Muscle layer of colon (tissue), 2 donors: Measurements from ENCODE around the gene KMT5B.
A peak's percentile ranks its signal among the peaks of the same experiment; 100 is the strongest.

Source experiments
- H3K27ac ChIP-seq: one replicate; pipeline ENCODE4 v1.7.0; 2013; ENCODE audit warnings: low read depth, mild to moderate bottlenecking, low read length, moderate library complexity
- H3K27me3 ChIP-seq, 2 donors: one replicate each; pipeline ENCODE4 v1.7.0; 2013; ENCODE audit warnings: low read length in 2 of 2, mild to moderate bottlenecking in 2 of 2; ENCODE audit not compliant: insufficient read depth in 2 of 2, control insufficient read depth in 1 of 2
- H3K36me3 ChIP-seq: one replicate; pipeline ENCODE4 v1.7.0; 2013; ENCODE audit warnings: mild to moderate bottlenecking, low read length; ENCODE audit not compliant: insufficient read depth
- H3K4me1 ChIP-seq: one replicate; pipeline ENCODE4 v1.7.0; 2013; ENCODE audit warnings: mild to moderate bottlenecking, low read length; ENCODE audit not compliant: insufficient read depth
- H3K4me3 ChIP-seq, 2 donors: one replicate each; pipeline ENCODE4 v1.7.0; 2013; ENCODE audit warnings: low read length in 2 of 2, low read depth in 1 of 2, mild to moderate bottlenecking in 1 of 2, moderate library complexity in 1 of 2
- H3K9ac ChIP-seq: one replicate; pipeline ENCODE4 v1.7.0; 2013; ENCODE audit warnings: low read length
- H3K9me3 ChIP-seq: one replicate; pipeline ENCODE4 v1.7.0; 2013; ENCODE audit warnings: mild to moderate bottlenecking, low read length
- donor health status: abdominal sarcoma.
- donor health status: Adenocarcinoma of cecum.

The KMT5B gene

DNA sequence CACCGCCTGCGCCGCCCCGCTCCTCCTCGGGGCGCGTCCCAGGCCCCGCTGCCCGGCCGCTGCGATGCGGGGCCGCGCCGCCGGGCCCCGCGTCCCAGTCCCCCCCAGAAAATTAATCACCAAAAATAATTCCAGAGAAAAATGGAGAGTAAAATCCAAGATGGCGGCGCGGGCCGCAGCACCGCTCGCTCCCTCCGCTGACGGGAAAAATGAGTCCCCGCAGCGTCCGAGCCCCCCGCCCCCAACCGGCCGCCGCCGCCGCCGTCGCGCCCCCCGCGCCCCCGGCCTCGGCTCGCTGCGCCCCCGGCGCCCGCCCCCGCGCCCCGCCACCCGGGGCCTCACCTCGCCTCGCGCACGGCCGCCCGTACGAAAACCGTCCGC, at the start of gene KMT5B:
KMT5B (minus strand) TSS at position 162 of the 381 bp plus-strand sequence. CDS start 23,220 bp downstream, outside the sequence.
- H3K36me3 ChIP-seq = no peaks in the 10 kb centered on the region
- no peaks in the 10 kb centered on the region for H3K9me3 ChIP-seq
- H3K4me3 ChIP-seq = peak within 1 kb of the TSS; percentile 86 to 93
- no peaks in the 10 kb centered on the region for H3K27me3 ChIP-seq
- H3K27ac ChIP-seq = peak within 1 kb of the TSS; percentile 98
- peaks cover 37% of the 10 kb centered on the region for H3K4me1 ChIP-seq
- peak within 1 kb of the TSS; percentile 61 for H3K9ac ChIP-seq

DNA sequence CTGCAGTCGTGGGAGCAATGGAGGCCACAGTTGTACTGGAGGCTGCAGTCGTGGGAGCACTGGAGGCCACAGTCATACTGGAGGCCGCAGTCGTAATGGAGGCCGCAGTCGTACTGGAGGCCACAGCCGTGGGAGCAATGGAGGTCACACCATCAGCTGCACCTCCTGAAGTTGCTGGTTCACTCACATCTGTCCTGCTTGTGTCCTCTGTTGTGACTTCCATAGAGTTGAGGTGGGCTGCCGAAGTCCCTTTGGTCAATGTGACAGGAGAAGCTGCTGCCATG, 49.4 kb upstream of the KMT5B start:
- H3K36me3 ChIP-seq = peaks cover 54% of the 10 kb centered on the region
- H3K4me3 ChIP-seq = no peak overlapping the region
- no peak overlapping the region for H3K27ac ChIP-seq
- no peak overlapping the region for H3K9ac ChIP-seq
- peaks cover 4% of the 10 kb centered on the region for H3K4me1 ChIP-seq
- no peaks in the 10 kb centered on the region for H3K9me3 ChIP-seq
- H3K27me3 ChIP-seq = no peaks in the 10 kb centered on the region

DNA sequence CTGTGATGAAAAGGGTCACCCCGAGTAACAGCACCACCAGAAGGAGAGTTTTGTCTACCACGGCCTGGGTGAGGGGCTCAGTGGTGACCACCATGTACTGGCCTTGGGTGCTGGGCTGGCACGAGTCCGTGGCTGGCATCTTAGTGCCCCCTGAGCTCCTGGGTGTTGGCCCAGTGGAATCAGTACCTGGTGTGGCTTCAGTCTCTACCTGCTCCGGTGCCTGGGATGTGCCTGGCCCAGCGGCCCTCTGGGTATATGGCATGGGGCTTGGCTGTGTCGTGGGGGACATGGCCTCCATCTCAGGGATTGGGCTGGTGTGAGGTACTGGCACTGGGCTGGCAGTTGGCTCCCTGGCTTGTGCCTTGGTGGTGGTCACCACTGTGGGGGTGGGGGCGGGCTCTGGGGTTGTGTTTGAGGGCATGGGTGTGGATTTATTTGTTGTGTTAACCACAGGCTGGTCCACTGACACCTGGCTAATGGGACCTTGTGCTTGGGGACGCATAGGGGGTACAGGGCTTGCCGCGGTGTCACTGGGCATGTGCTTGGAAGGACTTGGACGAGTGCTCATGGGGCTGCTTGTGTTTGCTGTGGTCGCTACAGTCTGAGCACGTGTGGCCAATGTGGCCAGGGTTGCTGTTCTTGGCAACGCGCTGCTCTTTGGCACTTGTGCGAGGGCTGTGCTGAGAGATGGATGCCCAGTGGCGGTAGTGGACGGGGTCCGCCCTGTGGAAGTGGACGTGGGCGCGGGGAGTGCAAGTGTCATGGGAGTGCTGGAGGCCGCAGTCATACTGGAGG, 48.9 kb upstream of the KMT5B start:
- H3K27ac ChIP-seq = no peak overlapping the region
- no peaks in the 10 kb centered on the region for H3K27me3 ChIP-seq
- no peak overlapping the region for H3K4me3 ChIP-seq
- no peak overlapping the region for H3K9ac ChIP-seq
- H3K4me1 ChIP-seq = peaks cover 4% of the 10 kb centered on the region
- peaks cover 49% of the 10 kb centered on the region for H3K36me3 ChIP-seq
- H3K9me3 ChIP-seq = no peaks in the 10 kb centered on the region

DNA sequence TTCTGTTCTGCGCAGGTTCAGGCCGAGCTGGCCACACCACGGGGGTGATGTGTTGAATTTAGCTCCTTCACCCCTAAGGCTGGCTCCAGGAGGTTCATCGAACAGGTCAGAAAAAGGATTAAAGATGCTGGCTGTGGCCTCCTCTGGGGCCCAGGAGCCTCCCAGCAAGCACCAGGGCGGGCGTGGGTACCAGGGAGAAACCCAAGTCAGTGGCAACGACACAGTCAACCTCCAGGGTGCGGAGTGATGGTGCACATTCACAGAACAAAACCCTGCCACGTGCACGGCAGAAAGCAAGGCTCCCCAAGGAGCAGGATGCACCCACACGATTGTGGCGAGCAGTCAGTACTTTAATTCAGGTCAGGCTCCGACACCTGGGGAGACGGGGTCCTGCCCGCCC, 47.9 kb upstream of the KMT5B start:
- Histone ChIP-seq H3K4me1 (peaks cover 9% of the 10 kb centered on the region), H3K9me3 (no peaks in the 10 kb centered on the region), H3K9ac (no peak overlapping the region), H3K27ac (no peak overlapping the region), H3K4me3 (no peak overlapping the region), H3K27me3 (no peaks in the 10 kb centered on the region), H3K36me3 (peaks cover 40% of the 10 kb centered on the region)

DNA sequence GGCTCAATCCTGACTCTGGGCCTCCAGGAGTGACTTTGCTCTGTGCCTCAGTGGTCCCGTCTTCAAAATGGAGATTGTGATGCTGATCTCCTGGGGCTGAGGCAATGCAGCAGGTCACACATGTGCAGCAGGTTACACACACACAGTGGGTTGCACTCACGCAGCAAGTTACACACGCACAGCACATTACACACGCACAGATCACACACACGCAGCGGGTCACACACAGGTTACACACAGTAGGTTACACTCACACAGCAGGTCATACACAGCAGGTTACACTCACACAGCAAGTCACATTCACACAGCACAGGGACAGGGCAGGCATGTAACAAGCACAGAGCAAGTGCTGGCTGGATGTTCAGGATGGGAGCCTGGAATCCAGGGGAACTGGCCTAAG, 47.4 kb upstream of the KMT5B start:
- no peaks in the 10 kb centered on the region for H3K9me3 ChIP-seq
- H3K36me3 ChIP-seq = peaks cover 35% of the 10 kb centered on the region
- H3K9ac ChIP-seq = no peak overlapping the region
- H3K27ac ChIP-seq = no peak overlapping the region
- peaks cover 10% of the 10 kb centered on the region for H3K4me1 ChIP-seq
- H3K27me3 ChIP-seq = no peaks in the 10 kb centered on the region
- H3K4me3 ChIP-seq = no peak overlapping the region

DNA sequence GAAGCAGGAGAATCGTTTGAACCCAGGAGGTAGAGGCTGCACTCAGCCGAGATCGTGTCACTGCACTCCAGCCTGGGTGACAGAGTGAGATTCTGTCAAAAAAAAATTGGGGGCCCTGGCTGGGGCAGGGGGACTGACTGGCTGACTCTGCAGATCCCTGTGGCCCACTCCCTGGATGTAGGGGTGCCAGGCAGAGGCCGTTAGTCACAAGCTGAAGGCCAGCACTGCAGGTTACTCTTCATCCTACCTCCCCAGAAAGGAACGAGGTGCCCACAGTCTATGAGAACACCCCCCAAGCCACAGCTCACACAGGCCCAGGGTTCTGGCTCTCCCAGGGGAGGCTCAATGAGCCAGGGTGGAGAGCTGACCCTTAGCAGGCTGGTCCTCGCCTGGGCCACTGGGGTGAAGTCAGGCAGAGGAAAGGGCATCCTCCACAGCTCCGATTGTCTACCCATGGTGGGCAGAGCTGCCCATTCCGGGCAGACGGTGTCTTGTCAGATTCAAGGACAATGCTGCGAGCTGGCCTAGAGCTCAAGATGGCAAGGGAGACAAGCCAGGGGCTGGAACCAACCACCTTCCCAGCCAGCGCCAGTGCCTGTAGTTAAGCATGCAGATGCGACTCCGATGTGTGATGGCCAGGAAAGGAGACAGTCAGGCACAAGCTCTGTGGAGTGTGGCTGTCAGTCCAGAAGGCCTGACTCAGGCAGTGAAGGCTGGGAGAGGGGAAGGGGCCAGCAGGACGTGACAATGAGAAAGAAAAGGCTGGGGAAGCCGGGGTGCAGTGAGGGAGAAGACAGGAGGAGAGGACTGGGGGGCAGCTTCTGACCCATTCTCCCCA, 46.2 kb upstream of the KMT5B start:
- H3K9me3 ChIP-seq = no peaks in the 10 kb centered on the region
- no peak overlapping the region for H3K27ac ChIP-seq
- H3K9ac ChIP-seq = no peak overlapping the region
- peaks cover 13% of the 10 kb centered on the region for H3K4me1 ChIP-seq
- no peak overlapping the region for H3K4me3 ChIP-seq
- H3K27me3 ChIP-seq = no peaks in the 10 kb centered on the region
- H3K36me3 ChIP-seq = peaks cover 26% of the 10 kb centered on the region

DNA sequence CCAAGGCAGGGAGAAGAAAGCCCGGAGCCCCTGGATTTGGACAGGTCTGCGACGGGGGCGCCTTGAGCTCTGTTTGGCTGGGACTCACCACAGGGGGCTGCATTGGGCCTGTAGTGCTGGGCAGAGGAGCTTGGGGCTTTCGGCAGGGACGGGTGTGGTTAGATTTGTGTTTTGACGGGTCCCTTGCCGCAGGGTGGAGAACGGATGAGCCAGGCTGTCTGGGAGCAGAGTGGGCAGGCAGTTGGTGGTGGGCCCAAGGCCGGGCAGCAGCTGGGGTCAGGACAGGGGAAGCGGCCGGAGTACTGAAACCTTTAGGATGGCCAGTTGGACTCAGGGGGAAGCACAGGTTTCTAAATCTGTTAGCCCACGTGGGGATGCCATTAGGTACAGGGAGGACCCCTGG, 45.3 kb upstream of the KMT5B start:
- H3K36me3 ChIP-seq = peaks cover 25% of the 10 kb centered on the region
- peaks cover 13% of the 10 kb centered on the region for H3K4me1 ChIP-seq
- H3K4me3 ChIP-seq = no peak overlapping the region
- no peaks in the 10 kb centered on the region for H3K27me3 ChIP-seq
- no peak overlapping the region for H3K9ac ChIP-seq
- H3K9me3 ChIP-seq = no peaks in the 10 kb centered on the region
- H3K27ac ChIP-seq = no peak overlapping the region

DNA sequence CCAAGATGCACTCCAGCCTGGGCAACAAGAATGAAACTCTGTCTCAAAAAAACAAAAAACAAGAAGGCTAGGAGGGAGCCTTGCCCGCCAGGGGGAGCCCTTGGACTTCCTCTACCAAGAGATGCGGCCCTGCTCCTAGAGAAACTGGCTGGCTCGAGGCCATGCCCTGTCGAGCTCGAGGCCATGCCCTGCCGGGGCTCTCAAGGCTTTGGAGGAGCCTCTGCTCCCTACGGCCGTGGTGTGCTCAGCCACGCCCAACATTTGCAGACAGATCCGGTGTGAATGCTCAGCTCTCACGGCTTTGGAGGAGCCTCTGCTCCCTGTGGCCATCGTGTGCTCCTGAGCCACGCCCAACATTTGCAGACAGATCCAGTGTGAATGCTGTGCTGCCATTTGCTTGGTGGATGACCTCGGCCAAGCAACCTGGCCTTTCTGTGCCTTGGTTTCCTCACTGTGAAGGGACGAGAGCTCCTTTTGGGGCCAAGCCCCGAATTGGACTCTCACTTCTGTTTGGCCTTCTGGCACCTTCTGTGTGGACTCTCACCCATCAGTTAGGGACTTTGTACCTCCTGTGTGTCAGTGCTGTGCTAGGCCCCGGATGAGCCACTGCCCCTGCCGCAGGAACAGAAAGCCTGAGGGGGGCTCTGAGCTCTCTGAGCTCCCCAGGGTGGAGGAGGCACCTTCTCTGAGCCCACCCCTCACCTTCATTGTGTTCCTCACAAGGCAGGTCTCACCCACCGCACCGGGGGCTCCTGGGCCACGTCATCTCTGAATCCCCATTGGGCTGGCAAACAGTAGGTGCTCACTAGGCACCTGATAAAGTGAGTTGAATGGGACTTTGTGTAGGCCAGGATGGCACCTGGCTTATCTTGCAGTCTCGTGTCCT, 44.6 kb upstream of the KMT5B start:
- peaks cover 18% of the 10 kb centered on the region for H3K36me3 ChIP-seq
- H3K4me1 ChIP-seq = peaks cover 13% of the 10 kb centered on the region
- H3K27ac ChIP-seq = no peak overlapping the region
- peak overlapping the region in 1 of 2 donors; percentile 22 for H3K4me3 ChIP-seq
- H3K27me3 ChIP-seq = no peaks in the 10 kb centered on the region
- no peaks in the 10 kb centered on the region for H3K9me3 ChIP-seq
- no peak overlapping the region for H3K9ac ChIP-seq

DNA sequence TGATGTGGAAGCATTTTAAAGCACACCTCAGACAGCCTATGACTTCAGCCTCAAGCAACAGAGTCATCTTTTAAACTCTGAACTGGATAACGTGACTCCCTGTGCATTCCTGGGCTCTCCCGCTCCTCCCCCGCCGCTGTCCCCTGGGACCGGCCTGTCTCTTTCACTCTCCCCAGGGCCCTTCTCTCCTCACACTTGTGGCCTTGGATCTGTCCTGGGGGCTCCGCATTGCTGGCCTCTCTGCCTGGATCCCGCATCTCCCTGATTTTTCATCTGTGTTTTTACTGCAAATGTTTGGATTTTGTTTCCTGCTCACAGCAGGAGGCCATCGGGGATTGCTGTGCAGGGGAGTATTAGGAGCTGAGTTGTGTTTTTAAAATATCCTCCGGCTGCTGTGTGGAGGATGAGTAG, 43.2 kb upstream of the KMT5B start:
- H3K4me1 ChIP-seq = peaks cover 13% of the 10 kb centered on the region
- H3K27me3 ChIP-seq = no peaks in the 10 kb centered on the region
- no peak overlapping the region for H3K27ac ChIP-seq
- H3K4me3 ChIP-seq = no peak overlapping the region
- no peak overlapping the region for H3K9ac ChIP-seq
- peaks cover 4% of the 10 kb centered on the region for H3K36me3 ChIP-seq
- H3K9me3 ChIP-seq = no peaks in the 10 kb centered on the region

DNA sequence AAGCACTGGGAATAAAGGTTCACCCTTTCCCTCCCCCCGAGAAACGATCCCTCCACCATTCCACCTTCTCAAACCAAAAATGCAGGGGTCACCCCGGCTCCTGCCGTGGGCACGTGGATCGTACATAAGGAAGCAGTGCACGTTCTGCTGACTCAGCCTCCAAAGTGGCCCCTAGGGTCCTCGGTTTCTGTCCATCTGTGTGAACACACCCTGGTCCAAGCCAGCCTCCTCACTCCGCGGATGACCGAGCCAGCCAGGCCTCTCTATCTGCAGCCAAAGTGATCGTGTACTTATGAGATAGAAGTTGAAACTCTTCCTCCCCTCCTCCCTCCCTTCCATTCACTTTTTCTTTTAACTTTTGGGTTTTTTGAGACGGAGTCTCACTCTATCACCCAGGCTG, 42.4 kb upstream of the KMT5B start:
- no peaks in the 10 kb centered on the region for H3K27me3 ChIP-seq
- H3K36me3 ChIP-seq = no peaks in the 10 kb centered on the region
- H3K27ac ChIP-seq = no peak overlapping the region
- peaks cover 13% of the 10 kb centered on the region for H3K4me1 ChIP-seq
- H3K4me3 ChIP-seq = no peak overlapping the region
- no peak overlapping the region for H3K9ac ChIP-seq
- H3K9me3 ChIP-seq = no peaks in the 10 kb centered on the region

DNA sequence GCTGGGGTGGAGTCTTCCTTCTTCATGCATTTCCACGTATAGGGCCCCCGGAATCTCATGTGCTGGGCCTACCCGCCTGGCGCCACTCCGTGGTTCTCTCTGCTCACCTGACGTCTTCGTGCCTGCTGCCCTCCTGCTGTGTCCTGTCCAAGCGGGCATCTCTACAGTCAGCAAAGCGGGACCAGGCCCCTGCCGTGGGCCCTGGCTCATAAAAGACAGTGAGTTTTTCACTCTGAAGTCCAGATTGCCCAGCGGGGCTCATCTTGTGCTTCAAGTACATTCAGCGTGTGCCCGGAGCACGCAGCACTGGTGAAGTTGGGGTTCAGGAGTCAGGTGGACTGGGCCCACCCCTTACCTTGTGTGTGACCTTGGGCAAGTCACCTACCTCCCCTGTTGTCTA, 41.3 kb upstream of the KMT5B start:
- peaks cover 13% of the 10 kb centered on the region for H3K4me1 ChIP-seq
- no peak overlapping the region for H3K4me3 ChIP-seq
- no peak overlapping the region for H3K27ac ChIP-seq
- no peaks in the 10 kb centered on the region for H3K36me3 ChIP-seq
- H3K9me3 ChIP-seq = no peaks in the 10 kb centered on the region
- no peaks in the 10 kb centered on the region for H3K27me3 ChIP-seq
- H3K9ac ChIP-seq = no peak overlapping the region
